C4-2B (cell line): ENCODE data around the gene ELAVL1.

Source experiments
- H3K27ac ChIP-seq: fragments of 450-650 bp; 2 replicates; pipeline ENCODE4 v1.5.1; 2017
- ZFX ChIP-seq: fragments of 450-650 bp; IDR thresholded peaks from 2 replicates; pipeline ENCODE4 v1.6.1; 2017
- TF ChIP-seq, protein P1 (sequence below): fragments of 450-650 bp; conservative IDR thresholded peaks from 2 replicates; pipeline ENCODE4 v1.5.1; 2017; ENCODE audit warnings: mild to moderate bottlenecking

ELAVL1 gene

DNA sequence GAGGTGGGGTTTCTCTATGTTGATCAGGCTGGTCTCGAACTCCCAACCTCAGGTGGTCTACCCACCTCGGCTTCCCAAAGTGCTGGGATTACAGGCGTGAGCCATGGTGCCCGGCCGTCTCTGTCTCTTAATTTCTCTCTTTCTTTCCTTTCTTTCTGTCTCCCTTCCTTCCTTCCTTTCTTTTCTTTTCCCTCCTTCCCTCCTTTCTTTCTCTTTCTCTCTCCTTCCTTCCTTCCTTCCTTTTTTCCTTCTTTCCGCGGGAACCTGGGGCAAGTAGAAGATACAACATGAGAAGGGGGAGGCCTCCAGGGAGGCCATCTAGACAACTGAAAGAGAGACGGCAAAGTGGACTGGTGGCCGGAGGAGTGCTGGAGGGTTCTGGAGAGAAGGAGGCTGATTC is 15.2 kb upstream of the ELAVL1 start:
- H3K27ac ChIP-seq: no peak overlapping the region
- TF ChIP-seq ZFX: no peak
- TF ChIP-seq, protein P1, sequence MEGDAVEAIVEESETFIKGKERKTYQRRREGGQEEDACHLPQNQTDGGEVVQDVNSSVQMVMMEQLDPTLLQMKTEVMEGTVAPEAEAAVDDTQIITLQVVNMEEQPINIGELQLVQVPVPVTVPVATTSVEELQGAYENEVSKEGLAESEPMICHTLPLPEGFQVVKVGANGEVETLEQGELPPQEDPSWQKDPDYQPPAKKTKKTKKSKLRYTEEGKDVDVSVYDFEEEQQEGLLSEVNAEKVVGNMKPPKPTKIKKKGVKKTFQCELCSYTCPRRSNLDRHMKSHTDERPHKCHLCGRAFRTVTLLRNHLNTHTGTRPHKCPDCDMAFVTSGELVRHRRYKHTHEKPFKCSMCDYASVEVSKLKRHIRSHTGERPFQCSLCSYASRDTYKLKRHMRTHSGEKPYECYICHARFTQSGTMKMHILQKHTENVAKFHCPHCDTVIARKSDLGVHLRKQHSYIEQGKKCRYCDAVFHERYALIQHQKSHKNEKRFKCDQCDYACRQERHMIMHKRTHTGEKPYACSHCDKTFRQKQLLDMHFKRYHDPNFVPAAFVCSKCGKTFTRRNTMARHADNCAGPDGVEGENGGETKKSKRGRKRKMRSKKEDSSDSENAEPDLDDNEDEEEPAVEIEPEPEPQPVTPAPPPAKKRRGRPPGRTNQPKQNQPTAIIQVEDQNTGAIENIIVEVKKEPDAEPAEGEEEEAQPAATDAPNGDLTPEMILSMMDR: no peak

DNA sequence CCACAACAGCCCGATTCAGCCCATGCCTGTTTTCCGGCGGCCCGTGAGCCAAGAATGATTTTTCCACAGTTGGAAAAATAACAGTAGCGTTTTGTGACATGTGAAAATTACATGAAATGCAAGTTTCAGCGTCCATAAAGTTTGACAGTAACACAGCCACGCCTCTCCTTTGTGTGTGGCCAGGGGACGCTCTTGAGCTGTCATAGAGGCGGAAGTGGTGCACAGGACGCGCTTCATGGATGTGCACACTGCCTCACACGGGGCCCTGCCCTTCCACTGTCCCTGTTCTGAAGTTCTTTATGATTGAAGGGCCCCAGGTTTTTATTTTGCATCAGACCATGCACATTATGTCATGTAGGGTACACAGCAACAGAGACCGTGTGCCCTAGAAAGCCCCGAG is 12.4 kb upstream of the ELAVL1 start:
- TF ChIP-seq, protein P1: no peak
- TF ChIP-seq ZFX: no peak
- H3K27ac ChIP-seq: no peak overlapping the region

DNA sequence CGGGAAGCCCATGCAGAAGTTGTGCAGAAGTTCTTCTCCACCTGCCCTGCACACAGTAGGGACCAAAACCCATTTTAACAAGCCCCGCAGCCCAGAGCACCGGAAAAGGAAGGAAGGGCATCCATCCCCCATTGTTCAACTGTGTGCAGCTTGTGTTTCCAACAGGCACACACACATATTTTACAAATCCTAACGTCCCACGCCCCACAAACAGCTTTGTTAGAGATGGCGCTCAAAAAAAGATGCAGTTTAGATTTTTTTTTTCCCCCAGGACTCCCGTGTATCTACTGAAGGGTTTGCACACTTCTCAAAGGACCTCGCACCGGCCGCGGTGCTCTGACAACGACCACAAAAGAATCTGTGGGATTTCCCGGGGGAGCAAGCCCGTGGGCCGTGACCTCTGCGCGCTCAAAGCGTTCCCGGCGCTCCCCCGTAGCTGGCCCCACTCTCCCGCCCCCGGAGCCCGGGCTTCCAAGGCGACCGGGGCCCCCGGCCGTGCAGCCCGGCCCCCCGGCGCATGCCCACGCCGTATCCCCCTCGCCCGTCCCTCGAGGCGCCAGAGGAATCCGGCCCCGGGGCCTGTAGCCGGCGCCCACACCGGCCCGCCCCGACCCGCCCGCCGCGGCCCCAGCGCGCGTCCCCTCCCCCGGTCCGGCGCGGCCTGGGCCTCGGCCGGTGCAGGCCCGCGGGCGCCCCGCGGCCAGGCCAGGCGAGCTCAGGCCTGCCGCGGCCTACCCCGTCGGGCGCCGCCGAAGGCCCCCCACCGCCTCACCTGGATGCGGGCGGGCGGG is 523 bp downstream of the ELAVL1 start:
- peak; percentile 96 for TF ChIP-seq ZFX
- TF ChIP-seq, protein P1: no peak
- H3K27ac ChIP-seq: peak overlapping the region; percentile 81

DNA sequence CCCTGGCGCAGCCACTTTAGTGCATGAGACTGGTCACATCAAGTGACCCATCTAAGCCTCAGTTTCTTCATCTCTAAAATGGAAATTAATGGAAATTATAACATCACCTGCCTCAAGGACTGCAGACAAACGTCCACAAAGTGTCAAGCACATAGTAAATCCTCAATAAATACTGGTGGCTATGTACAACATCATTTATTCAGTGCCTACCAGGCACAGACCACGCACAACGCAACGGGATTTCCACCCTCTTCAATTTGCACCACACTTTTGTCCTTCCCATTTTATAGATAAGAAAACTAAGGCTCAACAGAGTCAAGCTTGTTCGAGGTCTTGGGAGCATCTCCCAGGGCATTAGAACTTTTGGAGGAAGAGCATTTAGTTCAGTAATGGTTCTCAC is 1.4 kb downstream of the ELAVL1 start:
- H3K27ac ChIP-seq: peak overlapping the region; percentile 81
- no peak for TF ChIP-seq ZFX
- TF ChIP-seq, protein P1: no peak

DNA sequence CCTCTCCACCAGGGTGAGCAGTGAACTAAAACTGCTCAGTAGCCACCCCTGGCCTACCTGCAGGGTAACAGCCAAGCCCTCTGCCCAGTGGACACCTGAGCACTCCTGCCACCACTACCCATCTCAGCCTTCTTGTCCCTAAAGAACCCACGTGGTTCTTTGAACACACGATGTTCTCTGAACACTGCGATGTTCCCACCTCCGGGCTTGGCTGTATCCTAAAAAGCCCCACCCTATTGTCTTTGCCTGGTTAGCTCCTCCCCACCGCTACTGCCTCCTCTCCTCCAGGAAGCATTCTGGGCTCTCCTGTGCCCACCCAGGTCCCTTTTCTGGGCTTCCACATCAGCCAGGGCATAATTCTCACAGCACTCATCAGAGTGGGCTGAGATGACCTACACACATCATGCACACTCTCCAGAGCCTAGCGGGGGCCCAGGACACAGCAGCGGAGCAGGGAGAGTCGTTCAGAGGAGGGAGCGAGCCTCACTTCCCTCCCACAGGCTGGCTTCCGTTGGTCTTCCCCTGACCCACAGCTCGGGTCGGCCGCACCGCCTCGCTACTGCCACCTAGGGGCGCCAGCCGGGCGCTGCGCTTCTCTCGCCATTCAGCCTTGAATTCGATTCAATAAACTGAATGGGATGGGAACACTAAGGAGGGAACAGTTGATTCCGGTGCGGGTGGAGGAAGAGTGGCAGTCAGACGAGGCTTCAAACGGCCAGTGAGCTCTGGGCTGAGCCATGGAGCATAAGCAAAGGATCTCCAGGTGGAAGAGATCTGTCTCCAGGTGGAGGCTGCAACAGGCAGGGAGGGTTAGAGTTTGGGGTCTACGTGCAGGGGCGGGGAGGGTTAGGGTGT is 3.2 kb downstream of the ELAVL1 start:
- TF ChIP-seq ZFX: no peak
- TF ChIP-seq, protein P1: peak; percentile 100
- peak overlapping the region; percentile 63 for H3K27ac ChIP-seq

DNA sequence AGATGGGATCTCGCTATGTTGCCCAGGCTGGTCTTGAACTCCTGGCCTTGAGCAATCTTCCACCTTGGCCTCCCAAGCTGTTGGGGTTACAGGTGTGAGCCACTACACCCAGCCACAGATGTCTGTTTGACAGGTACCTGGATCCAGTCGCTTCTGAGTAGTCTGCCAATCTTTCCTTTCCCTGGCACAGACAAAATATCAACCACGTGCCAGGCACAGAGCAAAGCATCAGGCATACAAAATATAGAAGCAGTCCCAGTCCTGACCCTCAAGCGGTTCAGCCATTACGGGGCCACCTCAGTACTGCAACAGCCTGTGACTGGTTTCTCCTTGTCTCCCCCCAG is 3.8 kb downstream of the ELAVL1 start:
- H3K27ac ChIP-seq: peak overlapping the region; percentile 63
- no peak for TF ChIP-seq ZFX
- TF ChIP-seq, protein P1: no peak
